ENCODE results near the gene KBTBD3.

- TF ChIP-seq CTCF (IDR thresholded peaks at IDR 0.05), result no peak
- TF ChIP-seq POLR2A (IDR thresholded peaks at IDR 0.05), result no peak
These were observed 802 bp downstream of the KBTBD3 start for GRCh38 chr11:106076171-106076918.

All from gastroesophageal sphincter (tissue), 3 donors.